DMS79 treated with DMSO at 0.1 percent for 48 hours (cell line): Measurements from ENCODE around the gene MDM2.

ENCODE experiments used
- DNase-seq: peaks from one replicate; lab custom pipeline; 2025; lab: John Stamatoyannopoulos, UW

The MDM2 gene

DNA sequence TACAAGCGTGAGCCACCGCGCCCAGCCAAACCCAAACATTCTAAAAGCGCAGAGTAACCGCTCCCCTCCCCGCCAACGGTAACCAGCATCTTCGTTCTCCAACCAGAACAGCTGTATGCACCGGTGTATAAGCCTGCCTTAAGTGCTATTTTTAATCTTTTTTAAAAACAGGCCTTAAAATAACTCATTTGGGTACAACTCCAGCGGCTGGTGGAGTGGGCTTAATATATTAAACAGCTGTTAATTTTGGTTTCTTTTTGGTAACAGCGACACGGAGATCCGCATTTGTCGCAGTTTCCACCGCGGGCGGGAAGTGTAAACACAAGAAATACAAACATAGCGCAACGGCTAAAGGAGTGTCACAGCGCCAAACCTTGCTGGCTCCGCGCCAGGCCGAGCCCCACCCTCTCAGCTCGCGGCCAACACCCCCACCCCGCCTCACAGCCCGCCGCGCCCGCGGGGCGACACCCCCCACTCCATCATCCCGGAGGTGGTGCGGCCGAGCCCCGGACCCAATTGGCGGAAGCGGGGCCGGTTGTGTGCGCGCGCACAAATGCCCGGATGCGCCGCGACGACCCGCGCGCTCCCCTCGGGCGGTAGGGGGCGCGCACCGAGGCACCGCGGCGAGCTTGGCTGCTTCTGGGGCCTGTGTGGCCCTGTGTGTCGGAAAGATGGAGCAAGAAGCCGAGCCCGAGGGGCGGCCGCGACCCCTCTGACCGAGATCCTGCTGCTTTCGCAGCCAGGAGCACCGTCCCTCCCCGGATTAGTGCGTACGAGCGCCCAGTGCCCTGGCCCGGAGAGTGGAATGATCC is at the start of gene MDM2:
TSS of gene MDM2 (plus strand) at position 602 of the 812 bp plus-strand sequence. CDS start 301 bp downstream, outside the sequence.
- DNase-seq, result peak; percentile 68

DNA sequence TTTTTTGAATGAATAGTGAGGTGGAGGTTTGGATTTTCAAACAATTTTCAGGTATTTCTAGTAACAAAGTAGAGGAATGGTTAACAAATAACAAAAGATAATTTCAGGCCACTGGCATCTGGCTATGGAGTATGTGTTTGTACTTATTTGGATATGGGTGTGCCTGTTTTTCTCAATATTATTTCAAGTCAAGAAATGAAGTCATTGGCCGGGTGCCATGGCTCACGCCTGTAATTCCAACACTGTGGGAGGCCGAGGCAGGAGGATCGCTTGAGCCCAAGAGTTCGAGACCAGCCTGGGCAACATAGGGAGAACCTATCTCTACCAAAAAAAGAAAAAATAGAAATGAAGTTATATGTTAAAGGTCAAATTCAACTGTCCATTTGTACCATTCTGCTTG is 48.1 kb upstream of the MDM2 start:
- no peak for DNase-seq

DNA sequence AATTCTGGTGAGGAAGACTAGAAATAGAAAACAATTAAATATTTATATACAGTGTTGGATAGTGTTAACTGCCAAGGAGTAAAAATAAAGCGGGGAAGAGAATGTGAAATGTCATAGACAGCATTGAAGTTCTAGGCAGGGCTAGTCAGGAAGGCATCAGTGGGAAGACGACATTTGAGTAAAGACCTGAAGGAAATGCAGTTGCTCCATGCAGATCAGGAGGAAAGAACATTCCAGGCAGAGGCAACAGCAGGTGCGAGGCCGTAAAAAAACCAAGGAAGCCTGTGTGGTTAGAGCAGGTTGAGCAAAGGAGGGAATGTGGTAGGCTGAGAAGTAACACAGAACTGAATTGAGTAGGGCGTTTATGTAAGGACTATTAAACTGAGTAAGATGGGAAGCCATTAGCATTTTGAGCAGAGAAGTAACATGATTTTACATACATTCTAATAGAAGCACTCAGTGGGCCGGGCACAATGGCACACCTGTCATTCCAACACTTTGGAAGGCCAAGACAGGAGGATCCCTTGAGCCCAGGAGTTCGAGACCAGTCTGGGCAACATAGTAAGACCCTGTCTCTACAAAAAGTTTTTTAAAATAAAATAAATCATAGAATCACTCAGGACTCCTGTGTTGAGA is 47.1 kb upstream of the MDM2 start:
- DNase-seq, result no peak

DNA sequence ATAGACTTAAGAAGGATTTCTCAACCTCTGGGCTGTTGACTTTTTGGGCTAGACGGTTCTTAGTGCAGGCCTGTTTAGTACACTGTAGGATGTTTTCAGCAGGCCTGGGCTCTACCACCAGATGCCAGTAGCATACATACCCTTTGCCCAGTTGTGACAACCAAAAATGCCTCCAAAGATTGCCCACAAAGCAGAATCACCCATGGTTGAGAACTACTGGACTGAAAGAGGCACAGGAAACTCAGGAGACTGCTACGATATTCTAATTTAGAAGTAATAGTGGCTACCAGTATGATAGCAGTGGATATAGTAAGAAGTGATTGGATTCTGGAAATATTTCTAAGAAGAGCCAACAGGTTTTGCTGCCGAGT is 46.5 kb upstream of the MDM2 start:
- no peak for DNase-seq

DNA sequence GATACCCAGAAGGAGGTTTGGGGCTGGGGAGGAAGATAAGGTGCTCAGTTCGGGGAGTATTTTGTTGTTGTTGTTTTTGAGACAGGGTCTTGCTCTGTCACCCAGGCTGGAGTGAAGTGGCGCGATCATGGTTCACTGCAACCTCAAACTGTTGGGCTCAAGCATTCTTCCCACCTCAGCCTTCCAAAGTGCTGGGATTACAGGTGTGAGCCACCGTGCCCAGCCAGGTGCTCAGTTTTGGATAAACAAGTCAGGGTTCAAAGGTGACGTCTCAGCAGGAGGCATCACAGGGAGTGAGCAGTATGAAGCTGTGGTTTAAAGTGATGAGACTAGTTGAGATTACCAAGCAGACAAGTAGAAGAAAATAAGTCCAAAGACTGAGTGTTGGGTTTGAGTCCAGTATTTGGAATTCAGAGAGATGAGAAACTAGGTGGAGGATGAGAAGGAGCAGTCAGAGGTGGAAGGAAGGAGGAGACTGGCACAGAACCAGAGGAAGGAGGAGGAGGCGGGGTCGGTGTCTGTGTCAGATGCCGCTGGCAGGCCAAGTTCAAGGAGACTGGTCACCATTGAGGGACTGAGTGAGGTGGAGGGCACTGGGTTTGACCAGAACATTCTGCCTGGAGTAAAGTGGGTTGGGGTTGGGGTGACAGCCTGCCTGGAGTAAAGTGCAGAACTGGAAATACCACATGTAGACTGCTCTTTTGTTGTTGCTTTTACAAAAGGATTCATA is 45.9 kb upstream of the MDM2 start:
- no peak for DNase-seq

DNA sequence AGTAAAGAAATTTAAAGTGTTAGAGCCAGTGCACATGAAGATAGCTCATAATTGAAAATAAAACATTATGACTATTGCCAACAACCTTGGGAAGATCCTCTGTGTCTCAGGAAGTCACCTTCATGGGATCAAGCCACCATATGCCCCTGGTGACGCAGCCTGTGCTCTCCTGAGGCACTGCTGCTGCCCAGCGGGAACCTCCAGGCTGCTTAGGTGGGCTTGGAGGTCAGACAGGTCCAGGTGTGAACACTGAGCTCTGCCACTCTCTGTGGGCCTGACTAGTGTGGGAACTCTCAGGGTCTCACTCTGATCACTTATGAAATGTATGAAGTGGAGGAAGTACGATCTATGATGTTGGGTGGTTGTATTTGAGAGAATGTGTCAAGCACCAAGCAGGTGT is 45.3 kb upstream of the MDM2 start:
- no peak for DNase-seq

DNA sequence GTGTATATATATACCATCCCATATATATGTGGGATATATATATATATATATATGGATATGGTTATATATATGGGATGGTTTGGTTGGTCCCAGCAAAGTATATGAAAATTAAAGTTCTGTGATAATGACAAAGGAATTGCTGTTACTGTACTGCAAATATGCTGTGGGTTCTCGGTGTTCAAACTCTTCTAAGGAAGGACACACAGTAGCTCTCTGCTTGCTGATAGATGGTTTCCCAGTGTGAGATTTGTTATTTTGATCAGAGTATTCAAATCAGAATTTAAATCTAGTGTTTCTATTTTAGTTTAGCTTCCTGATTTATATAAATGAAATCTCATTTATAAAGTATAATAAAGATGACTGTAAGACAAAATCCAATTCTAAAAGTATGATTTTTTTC is 42.3 kb upstream of the MDM2 start:
- DNase-seq, result no peak

DNA sequence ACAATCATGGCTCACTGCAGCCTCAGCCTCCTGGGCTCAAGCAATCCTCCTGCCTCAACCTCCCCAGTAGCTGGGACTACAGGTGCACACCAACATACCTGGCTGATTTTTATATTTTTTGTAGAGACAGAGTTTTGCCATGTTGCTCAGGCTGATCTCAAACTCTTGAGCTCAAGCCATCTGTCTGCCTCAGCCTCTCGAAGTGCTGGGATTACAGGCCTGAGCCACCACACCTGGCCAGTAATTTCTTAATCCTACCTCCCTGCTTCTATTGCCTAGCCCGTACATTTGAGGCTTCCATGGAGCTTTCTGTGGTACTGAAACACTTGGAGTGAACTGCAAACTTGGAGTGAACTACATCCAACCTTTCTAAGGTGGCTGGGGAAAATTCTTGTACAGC is 41.3 kb upstream of the MDM2 start:
- no peak for DNase-seq

DNA sequence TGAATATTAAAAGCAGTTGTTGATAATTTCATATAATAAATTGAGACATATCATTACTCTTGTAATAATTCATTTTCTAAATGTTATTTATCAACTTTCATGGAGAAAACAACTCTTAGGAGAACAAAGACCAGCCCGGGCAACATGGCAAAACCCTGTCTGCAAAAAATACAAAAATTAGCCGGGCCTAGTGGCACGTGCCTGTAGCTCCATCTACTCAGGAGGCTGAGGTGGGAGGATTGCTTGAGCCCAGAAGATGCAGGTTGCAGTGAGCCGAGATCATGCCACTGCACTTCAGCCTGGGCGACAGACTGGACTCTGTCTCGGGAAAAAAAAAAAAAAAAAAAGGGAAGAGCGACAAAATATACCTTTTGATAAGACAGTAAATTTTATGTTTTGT is 40.8 kb upstream of the MDM2 start:
- no peak for DNase-seq

DNA sequence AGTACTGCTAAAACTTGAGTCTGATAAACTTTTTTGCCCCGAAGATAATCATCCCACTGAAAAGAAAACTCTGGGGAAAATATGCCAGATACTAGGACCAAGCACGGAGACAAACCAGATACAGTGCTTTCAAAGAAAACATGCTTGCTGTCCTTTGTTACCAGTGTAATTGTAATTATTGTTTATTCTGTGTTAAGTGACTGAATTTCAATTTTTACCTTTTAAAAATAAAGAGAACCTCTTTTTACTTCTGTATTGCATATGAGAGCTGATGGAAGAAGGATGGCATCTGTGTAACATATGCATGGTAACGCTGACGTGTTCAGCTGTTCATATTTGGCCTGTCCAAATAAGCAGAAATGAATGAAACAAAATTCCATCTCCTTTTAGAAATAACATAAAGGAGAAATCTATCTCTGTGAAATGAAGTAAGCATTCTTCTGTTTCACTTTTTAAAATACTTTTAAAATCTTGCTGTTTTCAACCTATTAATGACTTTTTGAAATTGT is 39.5 kb upstream of the MDM2 start:
- DNase-seq, result no peak

DNA sequence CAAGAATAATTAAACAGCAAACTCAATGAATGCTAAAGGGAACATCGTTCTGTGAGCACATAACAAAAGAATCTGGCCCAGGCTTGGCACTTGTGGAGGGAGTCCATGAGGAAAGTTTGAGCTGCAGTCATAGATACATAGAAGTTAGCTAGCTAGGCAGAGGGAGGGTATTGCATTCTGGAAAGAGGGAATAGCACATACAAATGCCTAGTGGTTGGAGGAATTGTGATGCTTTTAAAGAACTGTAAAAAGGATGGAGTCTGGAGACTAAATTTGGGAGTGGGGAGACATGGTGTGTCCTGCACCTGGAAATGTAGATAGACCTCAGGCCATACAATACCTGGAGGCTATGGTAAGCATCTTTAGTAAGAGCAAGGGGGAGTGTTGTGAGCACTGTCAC is 38.0 kb upstream of the MDM2 start:
- DNase-seq, result no peak

DNA sequence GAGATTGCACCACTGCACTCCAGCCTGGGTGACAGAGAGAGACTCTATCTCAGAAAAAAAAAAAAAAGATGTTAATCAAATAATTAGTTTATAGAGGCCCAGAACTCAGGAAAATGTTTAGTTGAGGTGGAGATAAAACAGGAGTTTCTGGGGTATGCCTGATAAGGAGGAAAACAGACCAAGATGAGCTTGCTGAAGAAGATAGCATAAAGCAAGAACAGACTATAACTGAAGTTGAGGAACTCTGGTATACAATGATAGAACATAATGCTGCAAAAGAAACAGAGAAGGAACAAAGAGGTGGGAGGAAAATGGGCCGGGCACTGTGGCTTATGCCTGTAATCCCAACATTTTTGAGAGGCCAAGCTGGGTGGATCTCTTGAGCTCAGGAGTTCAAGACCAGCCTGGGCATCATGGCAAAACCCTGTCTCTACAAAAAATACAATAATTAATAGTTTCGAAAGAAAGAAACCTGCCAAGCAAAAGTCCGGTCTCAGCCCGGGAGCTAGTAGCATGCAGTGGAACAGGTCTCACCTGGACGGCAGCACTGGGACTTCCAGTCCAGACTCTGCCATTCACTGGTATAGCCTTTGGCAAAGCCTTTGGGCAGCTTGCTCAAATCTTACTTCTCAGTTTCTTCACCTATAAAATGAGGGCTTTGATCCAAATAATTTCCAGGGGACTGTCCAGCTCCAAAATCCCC is 36.6 kb upstream of the MDM2 start:
- DNase-seq, result no peak

DNA sequence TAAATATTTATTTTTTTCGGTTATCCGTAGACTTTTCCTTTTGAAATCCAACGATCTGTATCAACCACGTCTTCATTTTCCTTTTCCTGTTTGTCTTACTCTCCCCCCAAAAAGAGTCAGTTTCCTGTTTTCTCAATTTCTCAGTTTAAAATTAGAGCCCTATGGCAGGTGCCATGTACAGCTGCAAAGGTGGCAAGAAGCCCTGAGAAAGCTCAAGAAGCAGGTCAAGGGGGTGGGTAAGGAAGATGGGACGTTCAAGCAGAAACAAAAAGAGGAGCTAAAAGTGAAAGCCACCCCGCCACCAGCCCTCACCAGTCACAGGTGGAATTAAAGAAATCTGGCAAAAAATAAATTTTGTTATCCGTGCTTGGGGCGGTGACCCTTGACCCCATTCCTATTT is 35.3 kb upstream of the MDM2 start:
- no peak for DNase-seq

DNA sequence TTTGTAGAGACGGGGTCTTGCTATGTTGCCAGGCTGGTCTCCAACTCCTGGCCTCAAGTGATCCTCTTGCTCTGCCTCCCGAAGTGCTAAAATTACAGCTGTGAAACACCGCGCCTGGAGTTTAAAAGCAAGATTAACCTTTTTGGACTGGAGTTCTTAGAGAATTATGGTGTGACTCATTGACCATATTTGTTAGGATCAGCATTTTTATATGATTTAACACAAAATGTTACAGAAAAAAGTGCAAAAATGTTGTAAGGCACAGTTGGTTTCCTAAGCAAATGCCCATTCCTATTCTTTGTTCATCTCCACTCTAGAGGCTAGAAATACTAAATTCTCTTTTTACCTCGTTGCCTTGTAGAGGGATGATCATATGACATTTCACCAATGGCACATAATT is 34.4 kb upstream of the MDM2 start:
- DNase-seq, result no peak

DNA sequence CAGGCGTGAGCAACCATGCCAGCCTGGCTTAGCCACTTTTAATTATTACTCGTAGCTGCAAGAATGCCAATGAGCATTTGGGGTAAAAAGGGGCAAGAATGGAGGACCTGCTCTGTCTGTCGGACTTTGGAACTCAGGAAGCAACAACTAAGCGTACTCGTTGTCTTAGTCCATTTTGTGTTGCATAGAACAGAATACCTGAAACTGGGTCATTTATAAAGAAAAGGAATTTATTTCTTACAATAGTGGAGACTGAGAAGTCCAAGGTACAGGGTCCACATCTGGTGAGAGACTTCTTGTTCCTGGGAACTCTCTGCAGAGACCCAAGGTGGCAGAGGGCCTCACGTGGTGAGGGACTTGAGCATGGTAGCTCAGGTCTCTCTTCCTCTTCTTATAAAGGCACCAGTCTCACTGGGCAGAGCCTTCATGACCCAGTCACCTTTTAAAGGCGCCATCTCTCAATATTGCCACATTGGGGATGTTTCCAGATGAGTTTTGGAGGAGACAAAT is 32.8 kb upstream of the MDM2 start:
- DNase-seq, result no peak

DNA sequence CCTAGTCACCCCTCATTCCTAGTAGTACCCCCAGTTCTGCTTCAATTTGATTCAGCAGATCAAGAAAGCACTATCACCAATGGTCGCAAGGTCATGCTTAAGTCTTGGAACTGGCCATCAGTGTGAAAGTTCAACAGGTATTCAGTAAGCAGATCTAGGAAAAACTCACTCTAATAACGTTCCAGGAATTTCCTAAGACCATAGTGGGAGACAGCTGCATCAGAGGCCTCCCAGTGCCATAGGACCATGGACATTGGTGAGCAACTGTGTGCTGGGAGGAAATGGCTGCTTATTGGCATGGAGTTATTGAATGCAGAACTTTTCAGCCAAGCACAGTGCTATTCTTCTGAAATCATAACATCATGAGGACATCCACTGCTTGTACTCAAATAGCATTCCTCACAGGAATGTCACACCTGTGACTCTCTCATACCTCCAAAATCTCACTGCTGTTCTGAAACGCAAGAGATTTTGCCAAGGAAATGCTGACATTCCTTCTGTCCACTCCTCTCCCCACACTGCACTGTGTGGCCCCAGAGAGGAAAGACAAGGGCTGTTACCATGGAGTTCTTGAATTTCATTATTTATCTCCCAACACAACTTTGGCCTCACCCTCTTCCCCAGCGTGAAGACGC is 30.9 kb upstream of the MDM2 start:
- no peak for DNase-seq

DNA sequence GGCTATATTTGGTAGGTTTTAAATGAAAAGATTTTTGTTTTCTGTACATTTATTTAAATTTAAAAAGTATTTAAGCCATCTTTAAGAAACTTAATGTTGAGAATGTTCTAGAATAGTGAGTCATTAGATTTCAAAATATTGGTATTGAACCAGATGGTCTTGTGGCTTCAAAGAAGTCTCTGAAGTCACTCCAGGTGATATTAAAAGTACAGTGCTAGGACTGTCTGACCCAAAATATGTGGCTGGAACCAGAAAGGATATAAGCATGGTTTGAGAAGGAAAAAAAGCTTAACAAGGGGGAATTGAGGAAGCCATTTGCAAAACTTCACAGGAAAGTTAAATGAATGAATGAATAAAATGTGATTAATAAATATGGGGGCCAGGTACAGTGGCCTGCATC is 28.7 kb upstream of the MDM2 start:
- no peak for DNase-seq

DNA sequence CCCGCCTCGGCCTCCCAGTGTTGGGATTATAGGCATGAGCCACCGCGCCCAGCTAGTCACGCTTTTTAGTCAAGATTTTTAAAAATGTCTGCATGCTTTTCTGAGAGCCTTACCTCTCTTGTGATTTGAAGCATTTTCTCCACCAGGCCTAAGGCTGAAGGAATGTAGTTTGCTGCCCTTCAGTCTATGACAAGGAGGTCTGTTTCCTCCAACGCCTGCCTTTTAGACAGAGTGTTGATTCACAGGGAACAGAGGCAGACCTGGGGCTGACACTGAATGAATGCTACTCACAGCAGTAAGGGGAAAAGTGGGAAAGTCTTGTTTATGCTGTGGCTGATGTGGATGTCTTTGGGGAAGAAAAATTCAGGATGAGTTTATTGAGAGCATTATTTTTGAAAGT is 27.2 kb upstream of the MDM2 start:
- DNase-seq, result no peak

DNA sequence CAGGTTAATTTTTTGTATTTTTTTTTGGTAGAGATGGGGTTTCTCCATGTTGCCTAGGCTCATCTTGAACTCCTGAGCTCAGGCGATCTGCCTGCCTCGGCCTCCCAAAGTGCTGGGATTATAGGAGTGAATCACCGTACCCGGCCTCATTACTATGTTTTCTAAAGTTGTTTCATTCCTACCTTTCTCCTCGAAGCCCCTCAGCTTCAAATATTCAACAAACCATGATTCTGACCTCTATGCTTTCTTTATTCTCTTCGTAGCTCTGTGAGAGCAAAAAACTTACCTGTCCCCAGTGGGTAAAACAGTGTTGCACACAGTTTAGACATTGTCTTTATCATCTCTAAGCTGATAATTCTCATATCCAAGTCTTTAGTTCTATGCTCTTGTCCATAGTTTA is 26.2 kb upstream of the MDM2 start:
- no peak for DNase-seq

DNA sequence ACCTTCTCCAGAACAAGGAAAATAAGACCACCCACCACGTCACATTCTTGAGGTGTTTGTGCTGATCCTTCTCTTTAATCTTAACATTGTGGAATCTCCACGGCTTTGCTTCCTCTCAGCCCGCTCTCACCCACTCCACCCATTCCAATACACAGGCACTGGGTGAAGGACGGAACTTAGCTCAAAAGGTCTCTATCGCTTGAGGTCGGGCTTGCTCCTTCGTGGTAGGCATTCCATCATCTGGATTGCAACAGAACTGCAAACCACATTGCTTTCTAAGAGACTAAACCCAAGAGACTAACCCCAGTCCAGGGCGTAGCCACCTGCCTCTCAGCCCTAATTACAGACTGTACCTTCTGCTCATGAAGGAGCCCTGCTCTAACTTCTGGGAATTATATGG is 24.0 kb upstream of the MDM2 start:
- no peak for DNase-seq

DNA sequence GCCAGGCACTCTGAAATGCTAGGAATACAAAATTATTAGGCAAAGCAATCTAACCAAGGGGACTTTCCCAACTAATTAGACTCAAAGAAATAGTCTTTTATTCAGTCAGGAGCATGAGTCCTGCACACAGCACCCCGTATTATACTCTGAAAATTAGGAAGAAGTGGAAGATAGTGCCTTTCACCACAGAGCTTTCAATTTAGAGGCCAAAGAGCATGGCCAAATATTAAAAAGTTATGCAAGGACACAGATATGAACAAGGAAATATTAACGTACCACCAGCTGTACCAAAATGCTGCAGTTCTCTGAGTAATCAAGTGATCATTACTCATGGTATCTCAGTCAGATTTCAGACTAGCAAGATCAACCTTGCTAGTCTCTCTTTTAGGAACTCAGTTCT is 22.6 kb upstream of the MDM2 start:
- no peak for DNase-seq

DNA sequence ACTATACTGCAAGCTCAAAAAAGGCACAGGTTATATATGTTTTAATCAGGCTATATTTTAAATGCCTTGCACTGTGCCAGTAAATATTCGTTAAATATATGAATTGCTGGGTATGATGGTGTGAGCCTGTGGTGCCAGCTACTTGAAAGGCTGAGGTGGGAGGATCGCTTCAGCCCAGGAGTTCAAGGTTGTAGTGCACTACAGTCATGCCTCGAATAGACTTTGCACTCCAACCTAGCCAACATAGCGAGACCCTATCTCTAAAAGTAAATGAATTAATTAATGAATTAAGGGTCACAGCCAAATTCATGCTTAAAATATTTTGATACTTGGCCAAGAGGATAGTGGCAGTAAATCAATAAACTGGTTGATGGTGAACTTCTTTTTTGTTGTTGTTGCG is 22.2 kb upstream of the MDM2 start:
- DNase-seq, result no peak
